ENCODE data around the gene PTBP3.

GRCh38 chr9:112348257-112349007, 15.0 kb upstream of the PTBP3 start:
- TF ChIP-seq CTCF (conservative IDR thresholded peaks at IDR 0.05; ENCODE audit: low read depth, low read length) (no peak), POLR2A (IDR thresholded peaks at IDR 0.05; ENCODE audit: low read depth, low read length) (no peak), MAZ (IDR thresholded peaks at IDR 0.05; ENCODE audit: borderline replicate concordance, low read depth, low read length) (no peak)

All from IMR-90 (cell line).